ENCODE data around the gene ZNF507.
A peak's percentile ranks its signal among the peaks of the same experiment; 100 is the strongest.

ZNF507 gene

DNA sequence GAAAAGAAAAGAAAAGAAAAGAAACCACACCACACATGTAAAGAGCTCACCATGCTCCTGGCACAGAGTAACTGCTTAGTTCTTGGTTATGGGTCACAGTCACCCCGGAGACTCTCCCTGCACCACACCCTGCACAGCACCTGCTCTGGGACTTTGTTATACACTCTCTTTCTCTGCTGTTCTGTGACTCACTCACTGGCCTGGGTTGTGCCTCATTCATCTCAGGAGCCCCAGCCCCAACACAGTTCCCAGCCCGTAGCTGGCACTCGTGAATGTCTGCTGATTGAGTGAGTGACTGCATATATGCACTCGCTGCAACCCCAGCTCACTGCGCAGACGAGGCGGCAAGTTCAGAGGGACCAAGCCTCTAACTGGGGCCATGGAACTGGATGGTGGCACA lies 22.9 kb upstream of the ZNF507 start:
- H3K4me3 ChIP-seq (ENCODE audit: low read length), result no peak overlapping the region
- DNase-seq (ENCODE audit: low read depth), result no peak
- TF ChIP-seq, protein P1, sequence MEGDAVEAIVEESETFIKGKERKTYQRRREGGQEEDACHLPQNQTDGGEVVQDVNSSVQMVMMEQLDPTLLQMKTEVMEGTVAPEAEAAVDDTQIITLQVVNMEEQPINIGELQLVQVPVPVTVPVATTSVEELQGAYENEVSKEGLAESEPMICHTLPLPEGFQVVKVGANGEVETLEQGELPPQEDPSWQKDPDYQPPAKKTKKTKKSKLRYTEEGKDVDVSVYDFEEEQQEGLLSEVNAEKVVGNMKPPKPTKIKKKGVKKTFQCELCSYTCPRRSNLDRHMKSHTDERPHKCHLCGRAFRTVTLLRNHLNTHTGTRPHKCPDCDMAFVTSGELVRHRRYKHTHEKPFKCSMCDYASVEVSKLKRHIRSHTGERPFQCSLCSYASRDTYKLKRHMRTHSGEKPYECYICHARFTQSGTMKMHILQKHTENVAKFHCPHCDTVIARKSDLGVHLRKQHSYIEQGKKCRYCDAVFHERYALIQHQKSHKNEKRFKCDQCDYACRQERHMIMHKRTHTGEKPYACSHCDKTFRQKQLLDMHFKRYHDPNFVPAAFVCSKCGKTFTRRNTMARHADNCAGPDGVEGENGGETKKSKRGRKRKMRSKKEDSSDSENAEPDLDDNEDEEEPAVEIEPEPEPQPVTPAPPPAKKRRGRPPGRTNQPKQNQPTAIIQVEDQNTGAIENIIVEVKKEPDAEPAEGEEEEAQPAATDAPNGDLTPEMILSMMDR (conservative IDR thresholded peaks at IDR 0.05; ENCODE audit: low read length), result no peak

GRCh38 chr19:32324631-32325285 lies 20.7 kb upstream of the ZNF507 start:
- H3K4me3 ChIP-seq (ENCODE audit: low read length), result no peak overlapping the region
- DNase-seq (ENCODE audit: low read depth), result no peak

GRCh38 chr19:32330213-32330857 lies 15.1 kb upstream of the ZNF507 start:
- H3K4me3 ChIP-seq (ENCODE audit: low read length), result no peak overlapping the region
- DNase-seq (ENCODE audit: low read depth), result no peak
- TF ChIP-seq, protein P1 (conservative IDR thresholded peaks at IDR 0.05; ENCODE audit: low read length), result no peak

More at GRCh38 chr19:32324631-32325285, 20.7 kb upstream of the ZNF507 start:
- TF ChIP-seq, protein P1 (conservative IDR thresholded peaks at IDR 0.05; ENCODE audit: low read length), result no peak; the same call in 1 of the 2 replicates

GRCh38 chr19:32333227-32333626 lies 12.2 kb upstream of the ZNF507 start:
- no peak overlapping the region for H3K4me3 ChIP-seq (ENCODE audit: low read length)
- no peak for DNase-seq (ENCODE audit: low read depth)
- TF ChIP-seq, protein P1 (conservative IDR thresholded peaks at IDR 0.05; ENCODE audit: low read length), result no peak

DNA sequence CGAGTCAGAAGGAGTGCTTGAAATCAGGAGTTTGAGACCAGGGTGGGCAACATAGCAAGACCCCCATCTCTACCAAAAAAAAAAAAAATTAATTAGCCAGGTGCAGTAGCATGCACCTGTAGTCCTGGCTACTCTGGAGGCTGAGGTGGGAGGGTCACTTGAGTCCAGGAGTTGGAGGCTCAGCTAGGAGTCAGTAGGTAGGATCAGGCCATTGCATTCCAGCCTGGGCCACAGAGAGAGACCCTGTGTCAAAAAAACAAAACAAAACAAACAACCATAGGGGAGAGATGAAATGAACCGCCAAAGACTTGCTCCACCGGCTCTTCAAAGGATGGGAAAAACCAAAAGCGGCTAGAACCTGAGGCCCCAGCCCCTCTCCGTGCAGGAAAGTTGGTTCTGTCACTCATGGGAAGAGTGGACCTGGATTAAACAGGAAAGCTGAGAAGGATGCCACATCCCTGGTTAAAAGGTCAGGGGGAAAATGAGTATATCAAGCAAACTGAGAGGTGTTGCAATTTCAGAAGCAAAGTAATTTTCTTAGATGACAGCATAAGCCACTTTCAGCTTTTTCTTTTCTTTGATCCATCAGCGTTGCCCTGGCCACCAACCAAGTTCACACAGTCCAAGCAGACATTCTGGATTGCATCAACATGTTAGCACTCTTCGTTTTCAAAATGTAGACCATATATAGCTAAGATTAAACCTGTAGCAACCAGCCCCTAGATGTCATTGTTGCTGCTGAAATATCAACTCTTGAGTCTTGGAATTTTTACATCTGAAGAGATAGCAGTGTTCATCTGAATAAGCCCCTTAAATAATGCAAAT lies 8.9 kb upstream of the ZNF507 start:
- peak; percentile 44 for DNase-seq (ENCODE audit: low read depth)
- TF ChIP-seq, protein P1 (conservative IDR thresholded peaks at IDR 0.05; ENCODE audit: low read length), result peak; percentile 30
- H3K4me3 ChIP-seq (ENCODE audit: low read length), result peak overlapping the region; percentile 51

- peak; percentile 8 for DNase-seq (ENCODE audit: low read depth)
- H3K4me3 ChIP-seq (ENCODE audit: low read length), result peak overlapping the region; percentile 51
- TF ChIP-seq, protein P1 (conservative IDR thresholded peaks at IDR 0.05; ENCODE audit: low read length), result no peak
Measured at GRCh38 chr19:32337084-32337808, 8.2 kb upstream of the ZNF507 start.

Measured in AG10803 (cell line).